IMR-90 (cell line): Measurements from ENCODE around the gene REPS2. TPM values are rescaled to one million over a fixed set of nuclear protein-coding genes. Genes with fewer than 3 reads are reported as not detected.

Source experiments
- ATAC-seq: fragments of 200-7000 bp; cut with Tn5 transposase; 2 replicates; pipeline ENCODE4 v1.9.1; 2020; ENCODE audit warnings: low read depth, mild to moderate bottlenecking, moderate library complexity
- BruUV-seq: library from RNA; stranded (reverse); fragments of 400-500 nt; replicated peaks from 2 replicates; lab custom pipeline; 2021; lab: Mats Ljungman, UMichigan
- CTCF ChIA-PET: fragments of 300-600 bp; formaldehyde crosslinking; extraction: SDS; loops from one replicate; lab custom pipeline; 2021; ENCODE audit warnings: antibody characterized with exemption; lab: Yijun Ruan, JAX
- POLR2A ChIA-PET: fragments of 300-600 bp; sonication (Branson Sonifier 250); formaldehyde crosslinking; loops from one replicate; lab custom pipeline; 2022; ENCODE audit warnings: antibody characterized with exemption; ENCODE audit not compliant: unreplicated experiment; lab: Charles Lee
- DNase-seq: peaks from one replicate; pipeline ENCODE4 v3.0.0; 2013
- H2AFZ ChIP-seq: replicated peaks from 2 replicates; pipeline ENCODE3; 2013; ENCODE audit warnings: low read length, mild to moderate bottlenecking; ENCODE audit not compliant: poor library complexity
- H2AK5ac ChIP-seq: 2 replicates; pipeline ENCODE4 v1.6.1; 2013; ENCODE audit warnings: low read depth, low read length, inconsistent platforms
- H2AK9ac ChIP-seq: replicated peaks from 2 replicates; pipeline ENCODE3; 2013; ENCODE audit warnings: mild to moderate bottlenecking, low read depth, low read length, moderate library complexity; ENCODE audit not compliant: poor library complexity
- H2BK120ac ChIP-seq: 2 replicates; pipeline ENCODE4 v1.6.1; 2013; ENCODE audit warnings: low read depth, low read length, inconsistent platforms
- H2BK15ac ChIP-seq: 3 replicates; pipeline ENCODE4 v1.6.1; 2013; ENCODE audit warnings: low read depth, low read length, inconsistent platforms
- H2BK20ac ChIP-seq: 2 replicates; pipeline ENCODE4 v1.6.1; 2013; ENCODE audit warnings: low read depth, mild to moderate bottlenecking, inconsistent platforms, low read length, moderate library complexity
- H2BK5ac ChIP-seq: 2 replicates; pipeline ENCODE4 v1.6.1; 2013; ENCODE audit warnings: mild to moderate bottlenecking, low read depth, low read length, inconsistent platforms; ENCODE audit not compliant: poor library complexity, severe bottlenecking
- H3K14ac ChIP-seq: replicated peaks from 2 replicates; pipeline ENCODE4 v1.6.1; 2013; ENCODE audit warnings: low read depth, low read length, inconsistent platforms
- H3K18ac ChIP-seq: 2 replicates; pipeline ENCODE4 v1.6.1; 2013; ENCODE audit warnings: low read depth, low read length, control low read depth
- H3K23ac ChIP-seq: 2 replicates; pipeline ENCODE4 v1.6.1; 2013; ENCODE audit warnings: low read depth, low read length, inconsistent platforms
- H3K27ac ChIP-seq: 2 replicates; pipeline ENCODE4 v1.5.1; 2013; ENCODE audit warnings: mild to moderate bottlenecking, control low read depth, low read length; ENCODE audit not compliant: insufficient read depth
- H3K27me3 ChIP-seq: 2 replicates; pipeline ENCODE4 v1.6.1; 2013; ENCODE audit warnings: low read length; ENCODE audit not compliant: control insufficient read depth, insufficient read depth
- H3K36me3 ChIP-seq: 2 replicates; pipeline ENCODE4 v1.6.1; 2013; ENCODE audit warnings: low read length, mixed read lengths; ENCODE audit not compliant: control insufficient read depth, insufficient read depth
- H3K4ac ChIP-seq: 2 replicates; pipeline ENCODE4 v1.6.1; 2013; ENCODE audit warnings: low read depth, low read length, inconsistent platforms
- H3K4me1 ChIP-seq: 2 replicates; pipeline ENCODE4 v1.6.1; 2013; ENCODE audit warnings: low read length, mixed read lengths; ENCODE audit not compliant: control insufficient read depth, insufficient read depth
- H3K4me2 ChIP-seq: 2 replicates; pipeline ENCODE4 v1.6.1; 2013; ENCODE audit warnings: low read depth, mild to moderate bottlenecking, control low read depth, low read length, moderate library complexity
- H3K4me3 ChIP-seq: 2 replicates; pipeline ENCODE4 v1.5.1; 2013; ENCODE audit warnings: low read depth, mild to moderate bottlenecking, control low read depth, low read length, moderate library complexity; ENCODE audit not compliant: insufficient read depth
- H3K56ac ChIP-seq: 2 replicates; pipeline ENCODE4 v1.6.1; 2013; ENCODE audit warnings: low read length, inconsistent platforms; ENCODE audit not compliant: insufficient read depth; ENCODE audit errors: extremely low read depth
- H3K79me1 ChIP-seq, 2 experiments: 2 replicates each; pipeline ENCODE4 v1.6.1; 2013; ENCODE audit warnings: low read length in 2 of 2, inconsistent platforms in 1 of 2, low read depth in 1 of 2
- H3K9ac ChIP-seq: 2 replicates; pipeline ENCODE4 v1.6.1; 2013; ENCODE audit warnings: low read depth, low read length, control low read depth
- H3K9me1 ChIP-seq: 2 replicates; pipeline ENCODE4 v1.6.1; 2013; ENCODE audit warnings: low read length, inconsistent platforms; ENCODE audit not compliant: insufficient read depth
- H3K9me3 ChIP-seq: 2 replicates; pipeline ENCODE4 v1.6.1; 2013; ENCODE audit warnings: low read length; ENCODE audit not compliant: control insufficient read depth, insufficient read depth
- H4K20me1 ChIP-seq: 2 replicates; pipeline ENCODE4 v1.6.1; 2013; ENCODE audit warnings: low read length, inconsistent platforms; ENCODE audit not compliant: insufficient read depth
- H4K5ac ChIP-seq: 2 replicates; pipeline ENCODE4 v1.6.1; 2013; ENCODE audit warnings: mild to moderate bottlenecking, low read depth, low read length, control low read depth
- H4K8ac ChIP-seq, 2 experiments: 2 replicates each; pipeline ENCODE4 v1.6.1; 2013; ENCODE audit warnings: low read depth in 2 of 2, low read length in 2 of 2, control low read depth in 1 of 2, inconsistent platforms in 1 of 2
- H4K91ac ChIP-seq: 2 replicates; pipeline ENCODE4 v1.6.1; 2013; ENCODE audit warnings: low read depth, low read length, inconsistent platforms; ENCODE audit not compliant: insufficient read depth
- BHLHE40 ChIP-seq: fragments of 150-350 bp; IDR thresholded peaks from 2 replicates; pipeline ENCODE4 v1.6.1; 2016; ENCODE audit warnings: mild to moderate bottlenecking, low read depth, low read length
- CEBPB ChIP-seq: IDR thresholded peaks from 2 replicates; pipeline ENCODE4 v1.6.1; 2012; ENCODE audit warnings: low read depth, low read length, improper control_type of control experiment
- CHD1 ChIP-seq: IDR thresholded peaks from 2 replicates; pipeline ENCODE4 v1.6.1; 2012; ENCODE audit warnings: low read depth, low read length, improper control_type of control experiment
- ELK1 ChIP-seq: fragments of 150-350 bp; IDR thresholded peaks from 2 replicates; pipeline ENCODE4 v1.6.1; 2016; ENCODE audit warnings: low read depth, mild to moderate bottlenecking, low read length, moderate library complexity, borderline replicate concordance
- FOS ChIP-seq: fragments of 150-350 bp; IDR thresholded peaks from 2 replicates; pipeline ENCODE4 v1.6.1; 2016; ENCODE audit warnings: low read depth, low read length
- MXI1 ChIP-seq: IDR thresholded peaks from 2 replicates; pipeline ENCODE4 v1.6.1; 2012; ENCODE audit warnings: low read depth, mild to moderate bottlenecking, low read length, moderate library complexity, borderline replicate concordance
- NFE2L2 ChIP-seq: fragments of 150-350 bp; IDR thresholded peaks from 2 replicates; pipeline ENCODE4 v1.6.1; 2016; ENCODE audit warnings: low read depth, mild to moderate bottlenecking, low read length
- POLR2A ChIP-seq: IDR thresholded peaks from 2 replicates; pipeline ENCODE4 v1.6.1; 2012; ENCODE audit warnings: mild to moderate bottlenecking, low read depth, low read length
- RAD21 ChIP-seq: IDR thresholded peaks from 2 replicates; pipeline ENCODE4 v1.6.1; 2012; ENCODE audit warnings: low read length, improper control_type of control experiment
- RCOR1 ChIP-seq: IDR thresholded peaks from 2 replicates; pipeline ENCODE4 v1.6.1; 2012; ENCODE audit warnings: mild to moderate bottlenecking, low read length, improper control_type of control experiment; ENCODE audit not compliant: insufficient replicate concordance
- RFX5 ChIP-seq: IDR thresholded peaks from 2 replicates; pipeline ENCODE4 v1.8.0; 2012; ENCODE audit warnings: low read depth, mild to moderate bottlenecking, low read length, moderate library complexity
- SMC3 ChIP-seq: fragments of 150-350 bp; IDR thresholded peaks from 2 replicates; pipeline ENCODE4 v1.6.1; 2016; ENCODE audit warnings: low read depth, mild to moderate bottlenecking, antibody characterized with exemption, low read length, moderate library complexity
- USF2 ChIP-seq: fragments of 150-350 bp; IDR thresholded peaks from 2 replicates; pipeline ENCODE4 v1.6.1; 2017; ENCODE audit warnings: mild to moderate bottlenecking, antibody characterized with exemption, low read length, low read depth
- WGBS, 2 experiments: methylation state at CpG; one replicate each; pipeline versions ENCODE4 v1.1.5 to v1.1.7; 2013; ENCODE audit warnings: missing lambda C conversion rate in 2 of 2; ENCODE audit not compliant: insufficient read length in 1 of 2; ENCODE audit errors: extremely low coverage in 2 of 2; 5-methylcytosine and 5-hydroxymethylcytosine counted together
- dilution Hi-C: fragments of 300-500 bp; cut with HindIII; formaldehyde crosslinking; loops from one replicate; pipeline ENCODE4 v1.14.3; 2018; ENCODE audit warnings: low sequenced_read_pairs; ENCODE audit not compliant: unreplicated experiment
- in situ Hi-C: fragments of 300-500 bp; cut with MboI; formaldehyde crosslinking; loops from 3 replicates; pipeline ENCODE4 v1.14.3; 2019; ENCODE audit warnings: low sequenced_read_pairs, inconsistent platforms, mixed read lengths
- intact Hi-C: fragments of 100-400 bp; cut with micrococcal nuclease; formaldehyde crosslinking; loops from 2 replicates; pipeline ENCODE4 v1.10.0; 2022
- polyA plus RNA-seq, 3 experiments: library from polyadenylated mRNA; depleted of rRNA; stranded (reverse); fragments of >200 nt; gene quantifications; 2 replicates each; pipeline ENCODE4 v1.2.3, GENCODE V29; 2012; ENCODE audit warnings: low replicate concordance in 1 of 3
- total RNA-seq: library from RNA; depleted of rRNA; stranded (reverse); fragments of >200 nt; gene quantifications from 2 replicates; pipeline ENCODE4 v1.2.3, GENCODE V29; 2012

REPS2 gene
- total and polyA plus RNA-seq, 2 of the 4 experiments (the other 2 are of a cell fraction): 0.02 to 0.18 TPM

GRCh38 chrX:17012465-17012864 lies 66.0 kb downstream of the REPS2 start:
- H2AFZ ChIP-seq: no peak overlapping the region
- H4K5ac ChIP-seq: no peak overlapping the region
- no peak overlapping the region for H2BK120ac ChIP-seq
- no peaks in the 10 kb centered on the region for H4K20me1 ChIP-seq
- no TSS peak for BruUV-seq
- no peak overlapping the region for H3K23ac ChIP-seq
- no peaks in the 10 kb centered on the region for H3K4me1 ChIP-seq
- no peak overlapping the region for H3K14ac ChIP-seq
- ChIA-PET POLR2A (no interaction called here), CTCF (no interaction called here)
- no peak overlapping the region for H3K4ac ChIP-seq
- H2AK9ac ChIP-seq: no peak overlapping the region
- no CpG with 5 or more reads among the region's 2 CpGs for WGBS, 2 experiments
- ATAC-seq (no peak), DNase-seq (no peak)
- H4K91ac ChIP-seq: no peak overlapping the region
- H3K79me1 ChIP-seq: no peaks in the 10 kb centered on the region
- no peak overlapping the region for H2BK15ac ChIP-seq
- H3K4me3 ChIP-seq: no peak overlapping the region
- H2AK5ac ChIP-seq: no peak overlapping the region
- H2BK5ac ChIP-seq: no peak overlapping the region
- H3K9ac ChIP-seq: no peak overlapping the region
- dilution Hi-C loops (no loop called here), in situ Hi-C loops (no loop called here), intact Hi-C loops (no loop called here)
- TF ChIP-seq USF2: no peak
- TF ChIP-seq NFE2L2: no peak
- no peak for TF ChIP-seq BHLHE40
- TF ChIP-seq RCOR1: no peak
- TF ChIP-seq RAD21: no peak
- no peak for TF ChIP-seq CEBPB
- TF ChIP-seq RFX5: no peak
- TF ChIP-seq CHD1: no peak
- TF ChIP-seq POLR2A: no peak
- no peak for TF ChIP-seq FOS
- no peak for TF ChIP-seq SMC3
- no peak for TF ChIP-seq MXI1
- no peak for TF ChIP-seq ELK1
- H3K9me3 ChIP-seq: no peaks in the 10 kb centered on the region
- H3K27me3 ChIP-seq: peaks cover 22% of the 10 kb centered on the region
- no peak overlapping the region for H3K27ac ChIP-seq
- H3K9me1 ChIP-seq: no peaks in the 10 kb centered on the region
- no peak overlapping the region for H3K4me2 ChIP-seq
- H3K18ac ChIP-seq: no peak overlapping the region
- H4K8ac ChIP-seq: no peak overlapping the region
- no peak overlapping the region for H2BK20ac ChIP-seq
- H3K36me3 ChIP-seq: no peaks in the 10 kb centered on the region
- no peak overlapping the region for H3K56ac ChIP-seq
